Activated naive CD4-positive, alpha-beta T cell treated with Interleukin-2 at 50 U/mL for 16 hours (primary cell): Measurements from ENCODE around the gene YIPF7.

Experiments used
- DNase-seq: peaks from one replicate; pipeline ENCODE4 v3.0.0-alpha.2; 2020

The YIPF7 gene

DNA sequence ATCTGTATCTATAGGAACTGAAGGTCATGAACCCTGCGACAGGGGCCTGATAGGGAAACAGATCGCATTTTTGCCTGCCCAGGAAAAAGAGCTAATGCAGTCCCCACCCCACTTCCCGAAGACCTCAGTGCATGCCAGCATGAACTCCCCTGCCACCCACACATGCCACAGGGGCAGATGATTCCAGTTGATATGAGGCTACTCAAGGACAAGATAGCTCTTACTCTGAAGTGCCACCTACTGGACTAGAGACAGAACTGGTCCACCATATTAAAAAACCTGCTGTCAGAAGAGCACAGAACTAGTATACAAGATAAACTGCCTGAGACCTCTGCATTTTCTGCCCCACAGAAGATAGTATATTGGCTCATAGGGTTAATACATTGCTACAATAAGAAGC is 68.0 kb downstream of the YIPF7 start:
- DNase-seq: no peak

DNA sequence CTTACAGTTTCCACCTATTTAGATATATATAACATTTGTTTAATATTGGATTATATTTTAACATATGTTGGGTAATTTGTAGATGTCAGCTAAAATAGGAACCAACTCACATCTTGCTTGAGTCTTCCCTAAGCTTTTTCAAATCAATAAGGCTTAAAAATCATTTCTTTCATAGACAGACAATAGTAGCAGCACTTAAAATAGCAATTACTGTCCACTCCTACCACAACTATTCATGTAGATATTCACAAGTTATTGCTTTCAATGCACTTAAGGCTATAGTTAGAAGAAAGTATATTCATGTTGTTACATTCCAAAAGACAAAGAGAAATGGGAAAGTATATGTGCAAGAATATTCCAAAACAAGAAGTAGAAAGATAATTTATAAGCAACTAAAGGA is 71.2 kb downstream of the YIPF7 start:
- no peak for DNase-seq

DNA sequence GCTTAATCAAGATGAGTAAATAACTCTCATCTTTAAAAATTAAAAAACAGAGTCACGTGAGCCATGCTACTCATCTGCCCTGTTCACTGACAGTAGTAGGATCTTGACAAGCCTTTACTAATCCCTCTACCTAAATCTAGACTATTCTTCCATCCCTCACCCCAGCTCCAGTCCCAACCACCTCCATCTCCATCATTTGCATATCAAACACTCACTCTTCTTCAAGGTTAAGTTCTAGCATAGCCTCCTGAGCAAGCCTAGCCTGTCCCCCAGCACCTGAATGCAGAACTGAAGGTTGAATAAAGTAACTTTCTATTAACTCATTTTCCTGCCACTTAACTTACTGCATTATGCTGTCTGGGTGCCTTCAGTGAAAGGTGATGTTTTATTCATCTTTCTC is 72.5 kb downstream of the YIPF7 start:
- no peak for DNase-seq
